ENCODE measurements around the gene FZD2.

Gene FZD2

DNA sequence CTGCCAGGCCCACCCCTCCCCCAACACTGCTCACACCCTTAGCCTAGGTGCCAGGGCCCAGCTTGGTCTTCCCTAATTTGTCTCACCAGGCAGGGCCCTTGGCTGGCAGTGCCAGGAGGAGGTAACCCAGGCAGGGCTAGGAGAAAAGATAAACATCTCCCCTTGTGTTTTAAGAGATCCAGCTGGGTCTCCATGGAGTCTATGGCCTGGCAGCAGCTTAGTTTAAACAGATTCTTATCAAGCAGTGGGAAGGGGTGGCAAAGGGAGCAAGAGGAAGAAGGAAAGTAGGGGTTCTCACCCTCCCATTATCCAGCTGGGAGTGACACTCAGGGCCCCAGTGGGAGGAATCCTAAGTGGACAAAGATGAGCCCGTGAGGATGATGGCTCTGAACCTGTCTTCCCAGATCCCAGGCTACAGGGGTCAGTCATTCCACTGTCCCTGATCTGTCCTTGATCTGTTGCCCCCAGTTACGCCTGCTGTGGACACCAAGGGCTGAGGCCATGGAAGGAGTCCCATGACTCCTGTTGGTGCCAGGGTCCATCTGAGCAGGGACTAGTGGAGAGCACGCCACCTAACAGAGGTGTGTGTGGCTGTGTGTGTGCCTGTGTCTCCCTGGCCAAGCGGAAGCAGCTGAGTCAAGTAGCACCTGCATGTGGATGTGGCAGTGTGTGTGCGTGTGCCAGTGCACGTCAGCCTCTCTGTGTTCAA lies 51.6 kb downstream of the FZD2 start:
- no peak for DNase-seq

DNA sequence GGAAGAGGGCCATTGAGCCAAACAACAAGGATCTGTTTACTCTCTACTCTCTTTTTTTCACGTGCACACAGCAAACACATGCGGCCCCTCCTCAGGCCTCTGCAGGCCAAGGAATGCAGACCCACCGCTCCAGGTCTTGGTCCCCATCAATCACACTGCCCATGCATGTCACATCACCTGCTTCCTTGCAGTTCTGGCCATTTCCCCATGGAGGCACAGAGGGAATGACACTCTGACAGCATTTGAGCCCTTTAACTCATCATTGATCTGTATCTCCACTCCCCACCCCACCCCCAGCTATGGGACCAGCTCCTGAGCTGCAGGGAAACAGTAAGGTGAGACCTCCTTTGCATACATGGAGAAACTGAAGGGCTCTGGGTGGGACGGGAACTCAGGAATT lies 53.0 kb downstream of the FZD2 start:
- DNase-seq = no peak
